ENCODE measurements around the gene JADE1. TPM values are rescaled to one million over a fixed set of nuclear protein-coding genes. Genes with fewer than 3 reads are reported as not detected.
A peak's percentile ranks its signal among the peaks of the same experiment; 100 is the strongest.

Gene JADE1
- polyA plus RNA-seq, 1 donor = 24.7 TPM

GRCh38 chr4:128823025-128823661 lies 13.6 kb downstream of the JADE1 start:
- no peak for DNase-seq
- H3K27me3 ChIP-seq (ENCODE audit: control insufficient read depth, insufficient read depth, low read length) = no peaks in the 10 kb centered on the region
- H3K27ac ChIP-seq (ENCODE audit: low read length) = no peak overlapping the region
- H3K4me3 ChIP-seq (ENCODE audit: low read length) = no peak overlapping the region
- no peaks in the 10 kb centered on the region for H3K9me3 ChIP-seq (ENCODE audit: control insufficient read depth, low read depth, low read length)
- H3K36me3 ChIP-seq (ENCODE audit: control insufficient read depth, insufficient read depth, low read length) = peaks cover 4% of the 10 kb centered on the region
- peaks cover 23% of the 10 kb centered on the region for H3K4me1 ChIP-seq (ENCODE audit: control insufficient read depth, insufficient read depth, low read length)
- WGBS (ENCODE audit: insufficient coverage, low lambda C conversion rate) = 86% methylated on average over 1 of the region's 1 CpG

DNA sequence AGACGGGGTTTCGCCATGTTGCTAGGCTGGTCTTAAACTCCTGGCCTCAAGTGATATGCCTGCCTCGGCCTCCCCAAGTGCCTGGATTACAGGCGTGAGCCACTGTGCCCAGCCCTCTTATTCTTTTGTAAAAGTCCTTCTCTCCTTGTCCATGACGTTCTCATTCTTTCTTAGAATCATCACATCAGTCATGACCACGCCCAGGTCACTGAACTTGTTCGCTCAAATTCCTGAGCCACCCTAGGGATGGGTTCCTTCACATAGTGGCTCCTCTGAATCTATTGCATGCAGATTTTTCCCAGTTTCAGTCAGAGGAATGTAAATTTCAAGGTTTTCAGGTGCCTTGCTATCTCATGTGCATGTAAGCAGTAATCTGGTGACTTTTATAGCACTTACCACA lies 15.7 kb downstream of the JADE1 start:
- H3K4me1 ChIP-seq (ENCODE audit: control insufficient read depth, insufficient read depth, low read length) = peaks cover 23% of the 10 kb centered on the region

DNA sequence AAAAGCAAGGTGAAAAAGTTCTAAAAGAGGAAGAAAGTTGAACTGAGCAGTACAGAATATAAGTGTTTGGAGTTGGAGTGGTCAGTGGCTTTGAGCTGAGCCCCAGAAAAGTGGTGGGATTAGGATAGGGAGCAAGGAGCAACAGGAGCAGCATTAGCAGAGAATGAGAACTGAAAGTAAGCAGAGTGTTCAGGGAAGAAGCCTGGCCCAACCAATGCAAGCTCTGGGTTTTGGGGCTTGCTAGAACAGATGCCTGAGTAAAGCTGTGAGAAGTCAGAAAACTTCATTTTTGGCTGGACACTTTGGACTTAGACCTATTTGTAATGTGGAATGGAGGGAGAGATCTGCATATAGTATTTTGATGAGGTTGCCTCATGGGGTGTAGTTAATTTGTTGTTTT lies 17.8 kb downstream of the JADE1 start:
- H3K36me3 ChIP-seq (ENCODE audit: control insufficient read depth, insufficient read depth, low read length) = no peaks in the 10 kb centered on the region
- no peaks in the 10 kb centered on the region for H3K9me3 ChIP-seq (ENCODE audit: control insufficient read depth, low read depth, low read length)
- H3K27ac ChIP-seq (ENCODE audit: low read length) = no peak overlapping the region
- no peaks in the 10 kb centered on the region for H3K27me3 ChIP-seq (ENCODE audit: control insufficient read depth, insufficient read depth, low read length)
- DNase-seq = no peak
- peaks cover 38% of the 10 kb centered on the region for H3K4me1 ChIP-seq (ENCODE audit: control insufficient read depth, insufficient read depth, low read length)
- no peak overlapping the region for H3K4me3 ChIP-seq (ENCODE audit: low read length)

More for the DNA sequence above, 15.7 kb downstream of the JADE1 start:
- no peaks in the 10 kb centered on the region for H3K9me3 ChIP-seq (ENCODE audit: control insufficient read depth, low read depth, low read length)
- H3K36me3 ChIP-seq (ENCODE audit: control insufficient read depth, insufficient read depth, low read length) = no peaks in the 10 kb centered on the region
- H3K27ac ChIP-seq (ENCODE audit: low read length) = peak overlapping the region; percentile 86
- H3K4me3 ChIP-seq (ENCODE audit: low read length) = no peak overlapping the region
- DNase-seq = peak; percentile 85 to 91
- 44% methylated on average over 2 of the region's 7 CpGs for WGBS (ENCODE audit: insufficient coverage, low lambda C conversion rate)
- no peaks in the 10 kb centered on the region for H3K27me3 ChIP-seq (ENCODE audit: control insufficient read depth, insufficient read depth, low read length)

DNA sequence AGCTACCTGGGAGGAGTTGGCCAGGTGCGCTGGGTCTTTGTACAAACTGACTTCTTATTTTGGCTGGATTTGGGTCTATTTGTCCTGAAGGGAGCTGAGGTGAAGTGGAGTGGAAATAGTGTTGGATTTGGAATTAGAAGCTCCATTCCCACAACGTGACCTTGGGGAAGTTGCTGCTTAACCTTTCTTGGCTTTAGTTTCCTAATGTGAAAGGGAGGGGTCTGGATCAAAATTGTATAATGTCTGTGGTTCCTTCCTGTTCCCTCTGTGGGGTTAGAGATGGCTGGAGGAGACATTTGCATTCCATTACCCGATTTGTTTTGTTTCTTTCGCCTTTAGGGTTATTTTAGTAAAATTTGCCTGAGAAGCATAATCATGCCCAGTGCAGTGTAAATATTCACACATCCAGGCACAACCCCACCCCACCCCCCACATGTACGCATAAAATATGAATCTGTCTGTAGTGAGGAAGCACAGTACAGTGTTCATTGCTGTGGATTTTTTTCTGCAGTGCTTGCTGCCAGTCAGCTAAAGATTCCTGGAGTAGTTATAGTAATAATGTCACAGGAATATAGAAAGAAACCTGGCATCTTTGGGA lies 21.5 kb downstream of the JADE1 start:
- H3K4me1 ChIP-seq (ENCODE audit: control insufficient read depth, insufficient read depth, low read length) = peaks cover 34% of the 10 kb centered on the region
- WGBS (ENCODE audit: insufficient coverage, low lambda C conversion rate) = 14% methylated on average over 2 of the region's 5 CpGs

DNA sequence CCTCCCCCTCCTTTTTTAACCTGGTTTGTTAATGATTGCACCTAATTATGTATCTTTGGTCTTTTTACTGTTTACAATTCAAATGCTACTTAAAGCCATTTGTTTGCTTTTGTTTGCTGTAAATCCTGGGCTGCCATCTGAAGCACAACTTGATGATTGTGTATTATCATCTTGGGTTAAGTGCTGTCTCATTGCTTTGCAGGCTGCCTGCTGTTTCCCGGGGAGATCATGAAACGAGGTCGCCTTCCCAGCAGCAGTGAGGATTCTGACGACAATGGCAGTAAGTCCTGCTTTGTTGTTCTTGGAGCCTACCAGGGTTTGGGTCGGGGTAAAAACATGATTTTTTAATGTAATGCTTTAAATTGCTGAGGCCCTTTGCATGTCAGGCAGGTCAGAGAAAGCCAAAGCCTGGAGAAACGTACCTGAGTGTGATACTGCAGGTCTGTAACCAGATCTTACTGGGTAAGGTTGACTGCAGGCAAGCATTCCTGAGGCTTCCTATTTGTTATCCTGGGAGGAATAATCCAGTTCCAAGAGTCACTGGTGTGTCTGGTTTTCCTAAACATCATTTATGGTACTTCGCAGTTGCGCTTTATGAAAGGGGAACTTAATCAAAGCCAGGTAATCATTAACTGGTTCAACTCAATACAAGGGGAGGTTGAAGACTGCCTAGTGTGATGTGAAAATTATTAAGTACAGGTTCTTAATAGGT lies 22.2 kb downstream of the JADE1 start:
- Histone ChIP-seq H3K4me1 (ENCODE audit: control insufficient read depth, insufficient read depth, low read length) (peaks cover 31% of the 10 kb centered on the region), H3K27ac (ENCODE audit: low read length) (peak overlapping the region; percentile 65), H3K27me3 (ENCODE audit: control insufficient read depth, insufficient read depth, low read length) (no peaks in the 10 kb centered on the region), H3K9me3 (ENCODE audit: control insufficient read depth, low read depth, low read length) (no peaks in the 10 kb centered on the region), H3K36me3 (ENCODE audit: control insufficient read depth, insufficient read depth, low read length) (peaks cover 16% of the 10 kb centered on the region), H3K4me3 (ENCODE audit: low read length) (no peak overlapping the region)
- peak; percentile 31 to 84 for DNase-seq
- 0% methylated on average over 1 of the region's 8 CpGs for WGBS (ENCODE audit: insufficient coverage, low lambda C conversion rate)

More for the DNA sequence above, 21.5 kb downstream of the JADE1 start:
- Histone ChIP-seq H3K36me3 (ENCODE audit: control insufficient read depth, insufficient read depth, low read length) (peaks cover 13% of the 10 kb centered on the region), H3K4me3 (ENCODE audit: low read length) (no peak overlapping the region), H3K9me3 (ENCODE audit: control insufficient read depth, low read depth, low read length) (no peaks in the 10 kb centered on the region), H3K27me3 (ENCODE audit: control insufficient read depth, insufficient read depth, low read length) (no peaks in the 10 kb centered on the region), H3K27ac (ENCODE audit: low read length) (peak overlapping the region; percentile 65)
- DNase-seq = no peak

DNA sequence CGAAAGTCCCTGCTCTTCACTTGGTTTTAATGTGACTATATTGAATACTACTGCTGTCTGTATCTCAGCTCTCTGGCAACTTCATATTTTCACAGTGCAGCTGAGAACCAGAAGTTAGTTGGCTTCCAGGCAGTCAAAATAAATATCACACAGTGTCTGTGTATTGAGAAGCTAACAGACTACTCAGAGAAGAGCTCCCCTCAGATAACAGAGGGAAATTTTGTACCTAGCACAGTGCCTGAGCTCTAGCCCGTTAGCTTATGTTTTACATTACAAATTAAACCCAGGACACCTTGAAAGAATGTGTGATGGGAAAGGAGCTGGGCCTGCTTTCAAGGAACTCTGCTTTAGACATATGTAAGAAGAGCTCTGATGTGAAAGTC lies 22.7 kb downstream of the JADE1 start:
- Histone ChIP-seq H3K9me3 (ENCODE audit: control insufficient read depth, low read depth, low read length) (no peaks in the 10 kb centered on the region), H3K4me1 (ENCODE audit: control insufficient read depth, insufficient read depth, low read length) (peaks cover 31% of the 10 kb centered on the region), H3K27me3 (ENCODE audit: control insufficient read depth, insufficient read depth, low read length) (no peaks in the 10 kb centered on the region), H3K4me3 (ENCODE audit: low read length) (no peak overlapping the region), H3K27ac (ENCODE audit: low read length) (peak overlapping the region; percentile 65), H3K36me3 (ENCODE audit: control insufficient read depth, insufficient read depth, low read length) (peaks cover 16% of the 10 kb centered on the region)
- DNase-seq = no peak
- WGBS (ENCODE audit: insufficient coverage, low lambda C conversion rate) = no CpG with 5 or more reads among the region's 2 CpGs

GRCh38 chr4:128835498-128836222 lies 26.2 kb downstream of the JADE1 start:
- Histone ChIP-seq H3K36me3 (ENCODE audit: control insufficient read depth, insufficient read depth, low read length) (peaks cover 16% of the 10 kb centered on the region), H3K4me3 (ENCODE audit: low read length) (no peak overlapping the region), H3K9me3 (ENCODE audit: control insufficient read depth, low read depth, low read length) (no peaks in the 10 kb centered on the region), H3K27ac (ENCODE audit: low read length) (no peak overlapping the region), H3K4me1 (ENCODE audit: control insufficient read depth, insufficient read depth, low read length) (peaks cover 28% of the 10 kb centered on the region), H3K27me3 (ENCODE audit: control insufficient read depth, insufficient read depth, low read length) (no peaks in the 10 kb centered on the region)
- no peak for DNase-seq
- WGBS (ENCODE audit: insufficient coverage, low lambda C conversion rate) = no CpG with 5 or more reads among the region's 8 CpGs

DNA sequence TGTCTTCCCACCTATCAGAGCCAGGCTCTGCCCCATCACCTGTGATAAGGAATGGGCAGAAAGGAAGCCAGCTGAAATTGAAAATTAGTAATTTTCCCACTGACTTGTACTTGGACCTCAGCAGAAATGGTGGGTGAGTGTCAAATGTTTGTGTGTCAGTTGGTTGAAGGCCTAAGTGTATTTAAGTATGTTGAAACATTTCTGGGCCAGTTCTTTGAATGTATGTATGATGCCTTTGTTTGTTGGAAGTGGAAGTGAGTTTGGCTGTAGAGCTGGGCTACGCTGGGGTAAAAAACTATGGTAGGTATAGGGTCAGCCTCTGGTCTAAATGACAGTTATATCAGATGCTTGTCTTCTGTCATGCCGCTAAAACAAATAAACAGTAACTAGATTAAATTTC lies 27.7 kb downstream of the JADE1 start:
- H3K27ac ChIP-seq (ENCODE audit: low read length) = no peak overlapping the region
- no peaks in the 10 kb centered on the region for H3K27me3 ChIP-seq (ENCODE audit: control insufficient read depth, insufficient read depth, low read length)
- peaks cover 14% of the 10 kb centered on the region for H3K4me1 ChIP-seq (ENCODE audit: control insufficient read depth, insufficient read depth, low read length)
- peaks cover 16% of the 10 kb centered on the region for H3K36me3 ChIP-seq (ENCODE audit: control insufficient read depth, insufficient read depth, low read length)
- H3K9me3 ChIP-seq (ENCODE audit: control insufficient read depth, low read depth, low read length) = no peaks in the 10 kb centered on the region
- DNase-seq = no peak
- no peak overlapping the region for H3K4me3 ChIP-seq (ENCODE audit: low read length)
- WGBS (ENCODE audit: insufficient coverage, low lambda C conversion rate) = no CpG with 5 or more reads among the region's 2 CpGs

DNA sequence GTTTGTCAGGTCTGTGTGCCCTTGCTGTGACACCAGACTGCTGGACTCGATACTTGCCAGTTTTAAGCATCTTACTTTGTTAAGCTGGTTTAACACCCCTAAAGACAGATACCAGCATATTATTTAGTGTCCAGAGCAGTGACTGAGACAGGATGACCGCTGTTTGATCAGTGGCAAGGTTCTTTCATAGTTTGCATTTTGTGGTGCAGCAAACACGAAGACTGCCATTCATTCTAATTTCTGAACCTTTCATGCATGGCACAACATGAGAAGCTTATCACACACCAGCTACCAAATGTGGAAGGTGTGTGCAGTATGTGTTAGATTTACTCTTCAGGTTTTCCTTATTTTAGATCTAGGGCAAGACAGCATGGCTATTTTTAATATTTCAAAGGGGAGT lies 28.2 kb downstream of the JADE1 start:
- DNase-seq = no peak
- H3K27ac ChIP-seq (ENCODE audit: low read length) = no peak overlapping the region
- no peaks in the 10 kb centered on the region for H3K27me3 ChIP-seq (ENCODE audit: control insufficient read depth, insufficient read depth, low read length)
- H3K4me1 ChIP-seq (ENCODE audit: control insufficient read depth, insufficient read depth, low read length) = peaks cover 9% of the 10 kb centered on the region
- no peak overlapping the region for H3K4me3 ChIP-seq (ENCODE audit: low read length)
- H3K36me3 ChIP-seq (ENCODE audit: control insufficient read depth, insufficient read depth, low read length) = peaks cover 18% of the 10 kb centered on the region
- no CpG with 5 or more reads among the region's 3 CpGs for WGBS (ENCODE audit: insufficient coverage, low lambda C conversion rate)
- no peaks in the 10 kb centered on the region for H3K9me3 ChIP-seq (ENCODE audit: control insufficient read depth, low read depth, low read length)

DNA sequence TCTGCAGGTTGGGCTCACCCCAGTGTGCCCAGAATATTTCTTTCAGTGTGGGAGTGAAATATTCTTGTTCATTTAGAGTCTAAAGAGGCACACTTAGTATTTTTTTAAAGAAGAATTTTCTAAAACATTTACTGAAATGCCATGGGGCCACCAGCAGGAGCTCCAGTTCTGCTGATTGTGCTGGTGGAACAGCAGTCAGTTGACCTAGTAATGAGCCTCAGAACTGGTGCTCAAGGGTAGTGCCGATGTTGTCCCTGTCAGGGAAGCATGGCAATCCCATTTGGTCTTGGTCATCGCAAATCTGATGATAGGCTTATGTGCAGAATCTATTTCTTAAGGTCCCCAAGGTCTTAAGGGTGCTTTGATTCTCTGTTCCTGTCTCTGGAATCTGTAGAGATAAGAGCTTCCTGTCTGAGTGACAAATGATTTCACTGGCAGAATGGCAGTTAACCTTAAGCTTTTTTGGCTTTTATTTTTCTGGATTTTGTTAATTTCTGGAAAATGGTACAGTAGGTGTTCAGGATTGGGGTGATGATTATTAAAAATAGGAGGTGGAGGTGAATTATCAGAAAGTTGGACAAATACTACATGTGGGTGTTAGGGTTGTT lies 31.3 kb downstream of the JADE1 start:
- Histone ChIP-seq H3K4me1 (ENCODE audit: control insufficient read depth, insufficient read depth, low read length) (no peaks in the 10 kb centered on the region), H3K4me3 (ENCODE audit: low read length) (no peak overlapping the region), H3K36me3 (ENCODE audit: control insufficient read depth, insufficient read depth, low read length) (peaks cover 36% of the 10 kb centered on the region), H3K27me3 (ENCODE audit: control insufficient read depth, insufficient read depth, low read length) (no peaks in the 10 kb centered on the region), H3K9me3 (ENCODE audit: control insufficient read depth, low read depth, low read length) (no peaks in the 10 kb centered on the region), H3K27ac (ENCODE audit: low read length) (no peak overlapping the region)
- no peak for DNase-seq
- no CpG with 5 or more reads among the region's 2 CpGs for whole genome bisulfite sequencing (ENCODE audit: insufficient coverage, low lambda C conversion rate)

Measured in large intestine (tissue), 3 donors.